ENCODE measurements around the gene EPHA2.

Gene EPHA2

GRCh38 chr1:16085522-16085921 is 70.3 kb downstream of the EPHA2 start:
- Histone ChIP-seq H3K27me3 (replicated peaks; ENCODE audit: control insufficient read depth, insufficient read depth, low read length, poor library complexity, severe bottlenecking) (no peaks in the 10 kb centered on the region), H3K27ac (ENCODE audit: insufficient read depth, low read length, poor library complexity, severe bottlenecking) (no peak overlapping the region), H3K36me3 (ENCODE audit: control insufficient read depth, insufficient read depth, low read length) (no peaks in the 10 kb centered on the region), H3K4me1 (ENCODE audit: control insufficient read depth, insufficient read depth, low read length, poor library complexity, severe bottlenecking) (no peaks in the 10 kb centered on the region), H3K4me3 (ENCODE audit: insufficient read depth, low read depth, low read length, poor library complexity, severe bottlenecking) (no peak overlapping the region), H3K9me3 (ENCODE audit: control insufficient read depth, low read length) (no peaks in the 10 kb centered on the region)
- no peak for DNase-seq

DNA sequence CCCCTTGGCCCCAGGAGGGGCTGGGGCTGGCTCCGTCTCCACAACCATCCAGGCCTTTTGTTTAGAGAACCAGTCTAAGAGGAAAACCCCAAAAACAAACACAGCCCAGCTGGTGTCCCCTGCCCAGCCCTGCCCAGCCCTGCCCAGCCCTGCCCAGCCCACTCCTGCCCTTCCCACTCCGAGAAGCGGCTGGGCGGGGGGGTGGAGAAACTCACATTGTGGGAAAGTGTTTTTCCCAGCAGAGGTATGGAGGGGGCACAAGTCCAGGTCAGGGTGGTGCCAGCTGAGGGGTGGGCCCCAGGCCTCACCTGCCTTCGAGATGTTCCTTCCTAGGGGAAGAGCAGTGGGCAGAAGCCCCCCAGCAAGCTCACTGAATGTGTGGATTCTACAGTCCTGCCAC is 72.4 kb downstream of the EPHA2 start:
- no peak overlapping the region for H3K4me3 ChIP-seq (ENCODE audit: insufficient read depth, low read depth, low read length, poor library complexity, severe bottlenecking)
- H3K9me3 ChIP-seq (ENCODE audit: control insufficient read depth, low read length), result no peaks in the 10 kb centered on the region
- no peaks in the 10 kb centered on the region for H3K27me3 ChIP-seq (replicated peaks; ENCODE audit: control insufficient read depth, insufficient read depth, low read length, poor library complexity, severe bottlenecking)
- no peak overlapping the region for H3K27ac ChIP-seq (ENCODE audit: insufficient read depth, low read length, poor library complexity, severe bottlenecking)
- H3K36me3 ChIP-seq (ENCODE audit: control insufficient read depth, insufficient read depth, low read length), result no peaks in the 10 kb centered on the region
- peaks cover 6% of the 10 kb centered on the region for H3K4me1 ChIP-seq (ENCODE audit: control insufficient read depth, insufficient read depth, low read length, poor library complexity, severe bottlenecking)
- DNase-seq, result no peak

DNA sequence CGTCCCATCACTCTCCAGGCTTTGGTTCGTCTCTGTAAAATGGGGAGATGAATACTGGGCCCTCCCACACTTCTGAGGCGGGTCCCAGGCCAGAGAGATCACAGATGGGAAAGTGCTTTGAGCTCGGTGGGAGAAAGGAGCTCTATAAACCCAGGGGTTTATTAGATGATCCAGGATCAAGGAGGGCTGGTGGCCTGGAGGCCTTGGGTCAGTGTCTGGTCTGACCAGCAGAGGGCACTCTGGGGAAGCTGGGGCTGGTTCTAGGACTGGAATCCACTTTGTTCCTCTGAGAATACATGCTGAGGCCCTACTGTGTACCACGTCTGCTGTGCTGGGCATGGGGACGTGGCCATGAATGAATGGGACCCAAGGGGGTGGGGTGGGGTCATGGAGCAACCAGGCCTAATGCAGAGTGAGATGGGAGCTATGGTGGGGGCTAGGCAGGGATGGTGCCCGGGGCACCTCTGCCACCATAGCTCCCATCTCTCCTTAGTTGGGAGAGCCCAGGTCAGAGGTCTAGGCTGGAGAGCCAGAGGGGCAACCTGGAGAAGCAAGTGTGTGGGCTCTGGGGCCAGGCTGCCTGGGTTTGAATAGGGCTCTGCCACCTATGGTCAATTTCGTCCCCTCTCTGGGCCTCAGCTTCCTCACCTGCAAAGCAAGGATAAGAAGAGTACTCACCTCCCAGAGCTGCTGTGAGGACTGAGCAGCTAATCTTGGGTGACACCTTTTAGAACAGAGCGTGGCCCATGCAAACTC is 73.4 kb downstream of the EPHA2 start:
- Histone ChIP-seq H3K4me1 (ENCODE audit: control insufficient read depth, insufficient read depth, low read length, poor library complexity, severe bottlenecking) (peaks cover 6% of the 10 kb centered on the region), H3K9me3 (ENCODE audit: control insufficient read depth, low read length) (no peaks in the 10 kb centered on the region), H3K4me3 (ENCODE audit: insufficient read depth, low read depth, low read length, poor library complexity, severe bottlenecking) (no peak overlapping the region), H3K27me3 (replicated peaks; ENCODE audit: control insufficient read depth, insufficient read depth, low read length, poor library complexity, severe bottlenecking) (no peaks in the 10 kb centered on the region), H3K36me3 (ENCODE audit: control insufficient read depth, insufficient read depth, low read length) (no peaks in the 10 kb centered on the region), H3K27ac (ENCODE audit: insufficient read depth, low read length, poor library complexity, severe bottlenecking) (no peak overlapping the region)
- DNase-seq, result peak in 2 of 3 donors; percentile 8 to 31

- Histone ChIP-seq H3K27me3 (replicated peaks; ENCODE audit: control insufficient read depth, insufficient read depth, low read length, poor library complexity, severe bottlenecking) (no peaks in the 10 kb centered on the region), H3K4me1 (ENCODE audit: control insufficient read depth, insufficient read depth, low read length, poor library complexity, severe bottlenecking) (peaks cover 6% of the 10 kb centered on the region), H3K9me3 (ENCODE audit: control insufficient read depth, low read length) (no peaks in the 10 kb centered on the region), H3K36me3 (ENCODE audit: control insufficient read depth, insufficient read depth, low read length) (no peaks in the 10 kb centered on the region), H3K27ac (ENCODE audit: insufficient read depth, low read length, poor library complexity, severe bottlenecking) (no peak overlapping the region), H3K4me3 (ENCODE audit: insufficient read depth, low read depth, low read length, poor library complexity, severe bottlenecking) (no peak overlapping the region)
- no peak for DNase-seq
Measured at GRCh38 chr1:16081636-16082035, 74.2 kb downstream of the EPHA2 start.

DNA sequence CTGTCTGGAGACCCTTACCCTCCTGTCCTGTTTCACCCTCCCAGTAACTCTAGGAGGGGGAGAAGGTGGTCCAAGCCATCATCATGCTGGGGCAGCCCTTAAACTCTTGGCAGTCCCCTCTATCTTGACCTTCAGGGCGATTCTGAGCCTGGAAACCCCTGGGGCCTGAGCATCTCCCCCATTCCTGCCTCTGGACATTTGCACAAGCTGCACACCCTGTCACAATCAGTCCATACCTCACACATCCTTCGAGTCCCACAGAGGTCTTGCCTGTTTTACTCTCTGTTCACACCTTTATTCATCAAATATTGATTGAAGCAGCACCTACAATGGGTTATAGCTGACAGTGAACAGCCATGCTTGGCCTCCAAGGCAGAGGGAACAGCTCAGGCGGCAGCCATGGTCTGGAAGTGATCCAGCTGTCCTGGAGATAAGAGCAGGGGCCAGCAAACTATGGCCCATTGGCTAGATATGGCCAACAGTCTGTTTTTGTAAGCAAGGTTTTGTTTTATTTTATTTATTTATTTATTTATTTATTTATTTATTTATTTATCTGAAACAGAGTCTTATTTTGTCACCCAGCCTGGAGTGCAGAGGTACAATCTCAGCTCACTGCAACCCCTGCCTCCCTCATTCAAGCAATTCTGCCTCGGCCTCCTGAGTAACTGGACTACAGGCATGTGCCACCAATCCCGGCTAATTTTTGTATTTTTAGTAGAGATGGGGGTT is 75.3 kb downstream of the EPHA2 start:
- no peaks in the 10 kb centered on the region for H3K27me3 ChIP-seq (replicated peaks; ENCODE audit: control insufficient read depth, insufficient read depth, low read length, poor library complexity, severe bottlenecking)
- no peaks in the 10 kb centered on the region for H3K36me3 ChIP-seq (ENCODE audit: control insufficient read depth, insufficient read depth, low read length)
- H3K27ac ChIP-seq (ENCODE audit: insufficient read depth, low read length, poor library complexity, severe bottlenecking), result no peak overlapping the region
- DNase-seq, result no peak
- peaks cover 6% of the 10 kb centered on the region for H3K4me1 ChIP-seq (ENCODE audit: control insufficient read depth, insufficient read depth, low read length, poor library complexity, severe bottlenecking)
- no peaks in the 10 kb centered on the region for H3K9me3 ChIP-seq (ENCODE audit: control insufficient read depth, low read length)
- no peak overlapping the region for H3K4me3 ChIP-seq (ENCODE audit: insufficient read depth, low read depth, low read length, poor library complexity, severe bottlenecking)

GRCh38 chr1:16078925-16079656 is 76.8 kb downstream of the EPHA2 start:
- H3K27me3 ChIP-seq (replicated peaks; ENCODE audit: control insufficient read depth, insufficient read depth, low read length, poor library complexity, severe bottlenecking), result no peaks in the 10 kb centered on the region
- peak overlapping the region; percentile 32 for H3K4me3 ChIP-seq (ENCODE audit: insufficient read depth, low read depth, low read length, poor library complexity, severe bottlenecking)
- H3K27ac ChIP-seq (ENCODE audit: insufficient read depth, low read length, poor library complexity, severe bottlenecking), result no peak overlapping the region
- H3K36me3 ChIP-seq (ENCODE audit: control insufficient read depth, insufficient read depth, low read length), result no peaks in the 10 kb centered on the region
- H3K4me1 ChIP-seq (ENCODE audit: control insufficient read depth, insufficient read depth, low read length, poor library complexity, severe bottlenecking), result peaks cover 6% of the 10 kb centered on the region
- H3K9me3 ChIP-seq (ENCODE audit: control insufficient read depth, low read length), result no peaks in the 10 kb centered on the region
- DNase-seq, result peak; percentile 50 to 56 (median 55)

GRCh38 chr1:16077406-16078245 is 78.2 kb downstream of the EPHA2 start:
- Histone ChIP-seq H3K9me3 (ENCODE audit: control insufficient read depth, low read length) (no peaks in the 10 kb centered on the region), H3K27me3 (replicated peaks; ENCODE audit: control insufficient read depth, insufficient read depth, low read length, poor library complexity, severe bottlenecking) (peaks cover 3% of the 10 kb centered on the region), H3K27ac (ENCODE audit: insufficient read depth, low read length, poor library complexity, severe bottlenecking) (no peak overlapping the region), H3K36me3 (ENCODE audit: control insufficient read depth, insufficient read depth, low read length) (no peaks in the 10 kb centered on the region), H3K4me1 (ENCODE audit: control insufficient read depth, insufficient read depth, low read length, poor library complexity, severe bottlenecking) (peaks cover 15% of the 10 kb centered on the region), H3K4me3 (ENCODE audit: insufficient read depth, low read depth, low read length, poor library complexity, severe bottlenecking) (no peak overlapping the region)
- DNase-seq, result no peak

- Histone ChIP-seq H3K9me3 (ENCODE audit: control insufficient read depth, low read length) (no peaks in the 10 kb centered on the region), H3K4me1 (ENCODE audit: control insufficient read depth, insufficient read depth, low read length, poor library complexity, severe bottlenecking) (peaks cover 15% of the 10 kb centered on the region), H3K27me3 (replicated peaks; ENCODE audit: control insufficient read depth, insufficient read depth, low read length, poor library complexity, severe bottlenecking) (peaks cover 3% of the 10 kb centered on the region), H3K36me3 (ENCODE audit: control insufficient read depth, insufficient read depth, low read length) (no peaks in the 10 kb centered on the region), H3K27ac (ENCODE audit: insufficient read depth, low read length, poor library complexity, severe bottlenecking) (no peak overlapping the region), H3K4me3 (ENCODE audit: insufficient read depth, low read depth, low read length, poor library complexity, severe bottlenecking) (no peak overlapping the region)
- no peak for DNase-seq
Measured at GRCh38 chr1:16076865-16077238, 79.0 kb downstream of the EPHA2 start.

DNA sequence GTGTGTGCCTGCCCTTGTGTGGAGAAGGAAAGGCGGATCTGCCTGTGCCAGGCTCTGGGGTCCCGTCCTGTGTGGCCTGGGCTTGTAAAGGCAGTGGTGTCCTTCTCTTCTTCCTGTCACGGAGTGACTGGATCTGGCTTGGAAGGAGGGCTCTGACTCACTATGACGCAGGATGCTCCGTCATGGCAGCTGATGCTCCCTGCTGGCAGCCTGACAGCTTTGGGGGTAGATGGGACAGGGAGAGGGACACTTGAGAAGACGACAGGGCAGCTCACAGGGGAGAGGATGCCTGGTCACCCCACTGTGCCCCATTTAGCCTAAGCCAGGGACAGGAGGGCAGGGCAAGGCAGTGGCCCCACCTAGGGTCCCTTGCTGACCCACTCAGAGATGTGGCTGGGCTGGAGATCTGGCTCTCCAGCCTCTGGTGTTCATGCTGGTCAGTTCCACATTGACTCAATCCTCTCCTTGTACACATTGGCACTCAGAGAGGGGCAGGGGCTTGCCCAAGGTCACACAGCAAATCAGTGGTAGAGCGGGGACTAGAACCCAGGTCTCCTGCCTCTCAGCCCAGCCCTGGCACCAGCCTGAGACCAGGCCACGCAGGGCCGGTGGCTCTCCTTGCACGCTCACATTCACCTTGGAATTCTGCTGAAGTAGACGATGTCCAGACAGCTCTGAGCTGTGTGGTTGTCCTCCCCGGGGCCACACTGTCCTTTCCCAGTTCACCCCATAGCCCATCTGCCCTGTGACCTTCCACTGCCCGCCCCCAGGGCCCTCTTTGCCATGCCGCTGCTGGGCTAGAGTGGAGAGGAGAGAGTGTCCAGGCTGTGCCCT is 79.6 kb downstream of the EPHA2 start:
- no peak overlapping the region for H3K27ac ChIP-seq (ENCODE audit: insufficient read depth, low read length, poor library complexity, severe bottlenecking)
- no peak for DNase-seq
- peaks cover 3% of the 10 kb centered on the region for H3K27me3 ChIP-seq (replicated peaks; ENCODE audit: control insufficient read depth, insufficient read depth, low read length, poor library complexity, severe bottlenecking)

More for the DNA sequence above, 79.6 kb downstream of the EPHA2 start:
- H3K36me3 ChIP-seq (ENCODE audit: control insufficient read depth, insufficient read depth, low read length), result no peaks in the 10 kb centered on the region
- H3K4me3 ChIP-seq (ENCODE audit: insufficient read depth, low read depth, low read length, poor library complexity, severe bottlenecking), result no peak overlapping the region
- H3K9me3 ChIP-seq (ENCODE audit: control insufficient read depth, low read length), result no peaks in the 10 kb centered on the region
- peaks cover 15% of the 10 kb centered on the region for H3K4me1 ChIP-seq (ENCODE audit: control insufficient read depth, insufficient read depth, low read length, poor library complexity, severe bottlenecking)

Data from effector memory CD4-positive, alpha-beta T cell (primary cell).